ENCODE results near the gene PHOX2B.

DNA sequence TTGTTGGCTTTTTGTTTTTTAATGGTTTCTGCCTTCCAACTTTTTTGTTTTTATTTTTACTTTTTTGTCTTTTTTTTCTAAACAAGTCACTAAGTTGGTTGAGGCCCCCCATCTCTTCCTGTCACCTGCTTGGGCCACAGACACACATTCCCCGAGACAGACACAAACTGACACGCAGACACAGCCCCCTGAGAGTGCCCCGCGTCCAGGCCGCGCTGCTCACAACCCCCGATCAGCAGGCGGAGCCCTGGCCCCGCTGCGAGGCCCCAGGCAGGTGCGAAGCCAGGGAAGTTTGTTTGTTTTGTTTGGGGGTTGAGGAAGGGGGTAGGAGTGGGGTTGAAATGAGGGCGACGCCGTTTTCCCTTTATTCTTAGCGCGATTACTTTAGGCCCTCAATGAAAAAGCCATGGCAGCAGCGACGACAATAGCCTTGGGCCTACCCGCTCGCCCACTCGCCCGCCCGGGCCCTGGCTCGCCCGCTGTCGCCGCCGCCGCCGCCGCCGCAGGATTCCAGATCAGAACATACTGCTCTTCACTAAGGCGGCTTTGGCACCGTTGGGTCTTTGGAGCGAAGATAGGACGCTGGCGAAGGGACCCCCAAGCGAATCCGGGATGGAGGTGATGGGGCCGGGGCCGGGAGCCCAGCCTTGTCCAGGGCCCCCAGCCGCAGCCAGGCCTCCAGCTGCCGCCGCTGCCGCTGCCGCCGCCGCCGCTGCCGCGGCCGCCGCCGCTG lies 3.1 kb downstream of the PHOX2B start:
- TF ChIP-seq, protein P1, sequence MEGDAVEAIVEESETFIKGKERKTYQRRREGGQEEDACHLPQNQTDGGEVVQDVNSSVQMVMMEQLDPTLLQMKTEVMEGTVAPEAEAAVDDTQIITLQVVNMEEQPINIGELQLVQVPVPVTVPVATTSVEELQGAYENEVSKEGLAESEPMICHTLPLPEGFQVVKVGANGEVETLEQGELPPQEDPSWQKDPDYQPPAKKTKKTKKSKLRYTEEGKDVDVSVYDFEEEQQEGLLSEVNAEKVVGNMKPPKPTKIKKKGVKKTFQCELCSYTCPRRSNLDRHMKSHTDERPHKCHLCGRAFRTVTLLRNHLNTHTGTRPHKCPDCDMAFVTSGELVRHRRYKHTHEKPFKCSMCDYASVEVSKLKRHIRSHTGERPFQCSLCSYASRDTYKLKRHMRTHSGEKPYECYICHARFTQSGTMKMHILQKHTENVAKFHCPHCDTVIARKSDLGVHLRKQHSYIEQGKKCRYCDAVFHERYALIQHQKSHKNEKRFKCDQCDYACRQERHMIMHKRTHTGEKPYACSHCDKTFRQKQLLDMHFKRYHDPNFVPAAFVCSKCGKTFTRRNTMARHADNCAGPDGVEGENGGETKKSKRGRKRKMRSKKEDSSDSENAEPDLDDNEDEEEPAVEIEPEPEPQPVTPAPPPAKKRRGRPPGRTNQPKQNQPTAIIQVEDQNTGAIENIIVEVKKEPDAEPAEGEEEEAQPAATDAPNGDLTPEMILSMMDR (IDR thresholded peaks at IDR 0.05; ENCODE audit: borderline replicate concordance, extremely low read depth, low read length, poor library complexity, severe bottlenecking) = no peak
- TF ChIP-seq EZH2 (IDR thresholded peaks at IDR 0.05; ENCODE audit: borderline replicate concordance, low read depth, low read length, severe bottlenecking) = no peak

All from DND-41 (cell line).